MCF 10A (cell line): ENCODE data around the gene CYTH3. TPM values are rescaled to one million over a fixed set of nuclear protein-coding genes. Genes with fewer than 3 reads are reported as not detected.

ENCODE experiments used
- BruUV-seq: library from RNA; stranded (reverse); fragments of 400-500 nt; replicated peaks from 2 replicates; lab custom pipeline; 2021; lab: Mats Ljungman, UMichigan
- CTCF ChIA-PET: fragments of 300-600 bp; sonication (Branson Sonifier 250); formaldehyde crosslinking; extraction: SDS; loops from one replicate; lab custom pipeline; 2021; ENCODE audit warnings: antibody characterized with exemption, inconsistent platforms; lab: Yijun Ruan, JAX
- POLR2A ChIA-PET: fragments of 300-600, 350-650 bp; sonication (Branson Sonifier 250); formaldehyde crosslinking; extraction: SDS; loops from one replicate; lab custom pipeline; 2020; ENCODE audit warnings: antibody characterized with exemption, inconsistent platforms; lab: Yijun Ruan, JAX
- DNase-seq: peaks from one replicate; pipeline ENCODE4 v3.0.0-alpha.2; 2018; ENCODE audit not compliant: unreplicated experiment
- H3K27ac Mint-ChIP-seq: one replicate; pipeline ENCODE4 v1.8.0; 2022; ENCODE audit warnings: mild to moderate bottlenecking, low read depth, mixed read lengths; ENCODE audit not compliant: unreplicated experiment
- H3K27me3 Mint-ChIP-seq: one replicate; pipeline ENCODE4 v1.8.0; 2022; ENCODE audit warnings: mixed read lengths; ENCODE audit not compliant: insufficient read depth, unreplicated experiment
- H3K36me3 Mint-ChIP-seq: one replicate; pipeline ENCODE4 v1.8.0; 2022; ENCODE audit warnings: mild to moderate bottlenecking, moderate library complexity, mixed read lengths; ENCODE audit not compliant: insufficient read depth, unreplicated experiment
- H3K4me1 Mint-ChIP-seq: one replicate; pipeline ENCODE4 v1.8.0; 2022; ENCODE audit warnings: mixed read lengths; ENCODE audit not compliant: insufficient read depth, unreplicated experiment
- H3K4me3 Mint-ChIP-seq: one replicate; pipeline ENCODE4 v1.8.0; 2022; ENCODE audit warnings: mild to moderate bottlenecking, moderate library complexity, mixed read lengths; ENCODE audit not compliant: unreplicated experiment
- H3K9me3 Mint-ChIP-seq: one replicate; pipeline ENCODE4 v1.8.0; 2022; ENCODE audit warnings: mixed read lengths; ENCODE audit not compliant: unreplicated experiment
- intact Hi-C: fragments of 100-400 bp; cut with micrococcal nuclease; formaldehyde crosslinking; loops from 2 replicates; pipeline ENCODE4 v1.14.1; 2022
- total RNA-seq: library from RNA; stranded (reverse); gene quantifications from 2 replicates; pipeline ENCODE4 v1.2.3, GENCODE V29; 2022
- TF ChIP-seq, protein P1 (sequence below): fragments of 200-600 bp; IDR thresholded peaks from one replicate; pipeline ENCODE4 v1.8.0; 2022; ENCODE audit warnings: antibody characterized with exemption, mild to moderate bottlenecking; ENCODE audit not compliant: unreplicated experiment

The CYTH3 gene
- total RNA-seq, 1 experiment from 2014 or later = 23.5 TPM

DNA sequence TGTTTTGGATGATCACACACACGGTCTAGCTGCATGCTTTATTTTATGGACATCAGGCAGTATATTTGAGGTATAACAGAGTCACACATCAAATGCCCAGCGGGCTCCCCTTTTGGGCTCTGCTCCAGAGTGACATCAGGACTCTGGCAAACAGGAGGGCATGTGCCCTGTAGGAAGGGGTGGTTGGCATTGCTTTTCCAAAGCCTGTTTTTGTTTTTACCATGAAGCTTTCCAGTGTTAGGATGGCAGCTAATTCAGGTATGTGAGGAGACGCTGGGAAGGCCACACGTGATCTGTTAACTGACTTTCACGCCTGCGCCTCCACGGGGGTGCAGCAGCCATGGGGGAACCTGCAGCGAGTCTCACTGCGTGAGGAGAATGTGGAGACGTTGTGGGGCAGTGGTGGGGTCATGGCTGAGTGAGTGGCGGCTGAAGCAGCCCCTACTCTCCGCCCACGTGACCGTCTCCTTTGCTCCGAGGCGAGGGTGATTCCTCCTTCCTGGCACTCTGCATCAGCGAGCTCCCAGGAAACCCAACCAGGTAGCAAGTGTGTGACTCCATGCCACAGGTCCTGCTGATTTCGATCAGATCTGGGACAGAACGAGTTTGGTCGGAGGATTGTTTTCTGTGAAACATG is 123.6 kb downstream of the CYTH3 start:
- no TSS peak for BruUV-seq
- TF ChIP-seq, protein P1, sequence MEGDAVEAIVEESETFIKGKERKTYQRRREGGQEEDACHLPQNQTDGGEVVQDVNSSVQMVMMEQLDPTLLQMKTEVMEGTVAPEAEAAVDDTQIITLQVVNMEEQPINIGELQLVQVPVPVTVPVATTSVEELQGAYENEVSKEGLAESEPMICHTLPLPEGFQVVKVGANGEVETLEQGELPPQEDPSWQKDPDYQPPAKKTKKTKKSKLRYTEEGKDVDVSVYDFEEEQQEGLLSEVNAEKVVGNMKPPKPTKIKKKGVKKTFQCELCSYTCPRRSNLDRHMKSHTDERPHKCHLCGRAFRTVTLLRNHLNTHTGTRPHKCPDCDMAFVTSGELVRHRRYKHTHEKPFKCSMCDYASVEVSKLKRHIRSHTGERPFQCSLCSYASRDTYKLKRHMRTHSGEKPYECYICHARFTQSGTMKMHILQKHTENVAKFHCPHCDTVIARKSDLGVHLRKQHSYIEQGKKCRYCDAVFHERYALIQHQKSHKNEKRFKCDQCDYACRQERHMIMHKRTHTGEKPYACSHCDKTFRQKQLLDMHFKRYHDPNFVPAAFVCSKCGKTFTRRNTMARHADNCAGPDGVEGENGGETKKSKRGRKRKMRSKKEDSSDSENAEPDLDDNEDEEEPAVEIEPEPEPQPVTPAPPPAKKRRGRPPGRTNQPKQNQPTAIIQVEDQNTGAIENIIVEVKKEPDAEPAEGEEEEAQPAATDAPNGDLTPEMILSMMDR = no peak
- no peaks in the 10 kb centered on the region for H3K9me3 Mint-ChIP-seq
- H3K27ac Mint-ChIP-seq = no peak overlapping the region
- ChIA-PET CTCF (interaction anchor here (1.3 kb wide), 2 partner anchors 14 kb away, joined by 3 read pairs; no protein-coding TSS in a partner anchor), POLR2A (no interaction called here)
- H3K27me3 Mint-ChIP-seq = no peaks in the 10 kb centered on the region
- no peak for DNase-seq
- no peak overlapping the region for H3K4me3 Mint-ChIP-seq
- intact Hi-C loops = no loop called here
- no peaks in the 10 kb centered on the region for H3K4me1 Mint-ChIP-seq
- H3K36me3 Mint-ChIP-seq = peaks cover 94% of the 10 kb centered on the region

DNA sequence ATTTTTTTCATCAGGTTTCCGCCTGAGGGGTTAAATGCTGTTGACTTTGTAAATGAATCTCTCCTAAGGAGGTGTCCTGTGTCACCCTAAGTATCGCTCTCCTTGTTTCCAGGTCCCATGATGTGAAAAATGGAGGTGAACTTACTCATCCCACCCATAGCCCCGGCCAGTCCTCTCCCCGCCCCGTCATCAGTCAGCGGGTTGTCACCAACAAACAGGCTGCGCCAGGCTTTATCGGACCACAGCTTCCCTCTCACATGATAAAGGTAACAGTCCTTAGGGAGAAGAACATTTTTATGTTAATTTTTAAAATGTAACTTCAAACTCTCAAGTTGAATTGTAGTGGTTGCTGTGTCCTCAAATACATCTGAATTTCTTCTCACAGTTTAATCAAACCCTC is 124.8 kb downstream of the CYTH3 start:
- DNase-seq = no peak
- Mint-ChIP-seq H3K27ac (no peak overlapping the region), H3K4me1 (no peaks in the 10 kb centered on the region), H3K27me3 (no peaks in the 10 kb centered on the region), H3K36me3 (peaks cover 93% of the 10 kb centered on the region), H3K4me3 (no peak overlapping the region), H3K9me3 (no peaks in the 10 kb centered on the region)
- TF ChIP-seq, protein P1 = no peak
- ChIA-PET CTCF (interaction anchor here (0.6 kb wide), 1 partner anchor 362 kb away, joined by 4 read pairs; no protein-coding TSS in a partner anchor), POLR2A (no interaction called here)
- intact Hi-C loops = no loop called here
- no TSS peak for BruUV-seq

DNA sequence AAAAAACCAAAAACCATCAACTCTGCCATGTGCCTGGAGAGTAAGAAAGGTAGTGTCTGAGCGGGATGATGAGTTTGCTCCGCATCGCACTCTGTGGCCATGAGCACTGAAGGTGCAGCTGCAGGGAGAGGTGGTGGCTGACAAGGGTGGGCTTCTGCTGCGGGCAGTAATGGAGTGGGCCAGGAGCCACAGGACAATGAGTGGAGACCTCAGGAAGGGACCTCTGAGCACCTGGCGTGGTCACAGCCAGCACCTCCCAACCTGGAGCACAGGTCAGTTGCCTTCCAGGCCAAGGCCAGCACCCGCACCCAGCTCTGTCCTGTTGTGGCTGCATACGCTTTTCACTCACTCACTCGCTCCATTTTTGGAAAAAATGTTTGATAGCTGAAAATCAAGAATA is 125.8 kb downstream of the CYTH3 start:
- no peaks in the 10 kb centered on the region for H3K9me3 Mint-ChIP-seq
- no peak overlapping the region for H3K27ac Mint-ChIP-seq
- no peak overlapping the region for H3K4me3 Mint-ChIP-seq
- DNase-seq = no peak
- H3K4me1 Mint-ChIP-seq = no peaks in the 10 kb centered on the region
- TF ChIP-seq, protein P1 = no peak
- intact Hi-C loops = no loop called here
- no peaks in the 10 kb centered on the region for H3K27me3 Mint-ChIP-seq
- peaks cover 93% of the 10 kb centered on the region for H3K36me3 Mint-ChIP-seq
- BruUV-seq = no TSS peak
- ChIA-PET POLR2A (no interaction called here), CTCF (no interaction called here)

DNA sequence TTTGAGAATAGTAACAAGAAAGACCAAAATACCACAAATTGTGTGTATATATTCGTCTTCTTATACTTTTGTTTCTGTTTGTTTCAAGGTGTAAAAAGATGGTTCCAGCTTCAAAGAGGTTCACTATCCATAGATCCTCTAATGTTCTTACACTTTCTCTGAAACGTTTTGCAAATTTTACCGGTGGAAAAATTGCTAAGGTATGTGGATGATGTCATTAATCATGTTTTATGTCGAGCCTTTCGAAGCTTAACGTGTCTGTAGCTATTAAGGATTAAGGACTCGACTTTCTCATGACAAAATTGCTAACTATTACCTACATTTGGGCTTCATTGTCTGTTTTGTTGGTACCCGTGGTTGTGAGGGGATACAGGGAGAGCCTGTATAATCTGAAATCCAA is 128.4 kb downstream of the CYTH3 start:
- ChIA-PET CTCF (interaction anchor here (1.0 kb wide), 1 partner anchor 9 kb away, joined by 3 read pairs; no protein-coding TSS in a partner anchor), POLR2A (interaction anchor here (0.6 kb wide), 2 partner anchors 10 to 33 kb away, joined by 3 to 4 read pairs; no protein-coding TSS in a partner anchor)
- Mint-ChIP-seq H3K4me1 (no peaks in the 10 kb centered on the region), H3K9me3 (no peaks in the 10 kb centered on the region), H3K27me3 (no peaks in the 10 kb centered on the region), H3K27ac (no peak overlapping the region), H3K36me3 (peaks cover 86% of the 10 kb centered on the region), H3K4me3 (no peak overlapping the region)
- intact Hi-C loops = no loop called here
- TF ChIP-seq, protein P1 = no peak
- DNase-seq = no peak
- no TSS peak for BruUV-seq
